GM21528 (cell line): ENCODE data around the gene SLCO2B1.

Source experiments
- ATAC-seq: cut with Tn5 transposase; IDR thresholded peaks from one replicate; pipeline ENCODE4 v1.9.1; 2021; ENCODE audit warnings: mild to moderate bottlenecking, moderate library complexity; ENCODE audit not compliant: unreplicated experiment, low FRiP score

SLCO2B1 gene

DNA sequence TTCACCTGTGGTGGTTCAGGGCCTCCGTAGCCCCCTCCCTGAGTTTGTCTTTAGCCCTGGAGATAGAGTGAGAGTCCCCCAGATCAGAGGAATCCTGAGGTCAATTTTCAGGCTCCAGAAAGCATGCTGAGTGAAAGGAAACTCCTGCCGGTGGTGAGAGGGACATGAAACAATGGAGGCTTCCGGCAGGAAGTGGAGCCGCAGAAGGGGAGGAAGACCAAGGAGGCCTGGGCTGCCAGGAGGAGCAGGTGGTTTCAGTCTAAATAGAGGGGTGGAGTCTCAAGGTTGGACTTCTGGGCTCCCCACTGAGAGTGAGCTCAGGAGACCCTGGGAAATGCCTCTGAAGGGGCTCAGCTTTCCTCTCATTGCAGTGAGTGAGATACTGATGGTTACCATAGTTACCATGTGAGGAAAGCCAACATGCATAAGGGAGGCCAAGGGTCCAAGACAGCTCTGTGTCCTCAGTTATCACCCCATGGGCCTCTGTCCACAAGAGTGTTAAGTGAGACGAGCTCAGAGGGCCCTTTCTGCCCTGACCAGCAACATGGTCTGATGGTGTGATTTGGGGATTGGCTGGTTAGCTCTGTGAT lies 10.7 kb downstream of the SLCO2B1 start:
- ATAC-seq: no peak

DNA sequence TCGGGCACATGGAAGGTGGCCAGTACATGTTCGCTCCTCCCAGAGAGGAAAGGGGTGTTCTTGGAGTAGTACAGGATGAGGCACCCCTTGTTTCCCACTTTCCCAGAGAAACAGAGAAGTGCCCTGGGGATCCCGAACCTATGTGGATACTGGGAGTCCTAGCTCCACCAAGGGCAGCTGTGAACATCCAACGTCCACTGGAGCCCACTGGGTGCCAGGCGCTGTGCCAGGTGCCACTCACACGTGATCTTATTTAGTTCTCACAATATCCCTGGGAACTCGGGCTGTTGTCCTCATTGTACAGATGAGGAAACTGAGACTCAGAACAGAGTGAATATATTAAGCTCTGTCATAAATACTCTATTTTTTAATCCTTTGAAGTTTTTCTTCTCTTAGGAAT lies 12.0 kb downstream of the SLCO2B1 start:
- no peak for ATAC-seq

DNA sequence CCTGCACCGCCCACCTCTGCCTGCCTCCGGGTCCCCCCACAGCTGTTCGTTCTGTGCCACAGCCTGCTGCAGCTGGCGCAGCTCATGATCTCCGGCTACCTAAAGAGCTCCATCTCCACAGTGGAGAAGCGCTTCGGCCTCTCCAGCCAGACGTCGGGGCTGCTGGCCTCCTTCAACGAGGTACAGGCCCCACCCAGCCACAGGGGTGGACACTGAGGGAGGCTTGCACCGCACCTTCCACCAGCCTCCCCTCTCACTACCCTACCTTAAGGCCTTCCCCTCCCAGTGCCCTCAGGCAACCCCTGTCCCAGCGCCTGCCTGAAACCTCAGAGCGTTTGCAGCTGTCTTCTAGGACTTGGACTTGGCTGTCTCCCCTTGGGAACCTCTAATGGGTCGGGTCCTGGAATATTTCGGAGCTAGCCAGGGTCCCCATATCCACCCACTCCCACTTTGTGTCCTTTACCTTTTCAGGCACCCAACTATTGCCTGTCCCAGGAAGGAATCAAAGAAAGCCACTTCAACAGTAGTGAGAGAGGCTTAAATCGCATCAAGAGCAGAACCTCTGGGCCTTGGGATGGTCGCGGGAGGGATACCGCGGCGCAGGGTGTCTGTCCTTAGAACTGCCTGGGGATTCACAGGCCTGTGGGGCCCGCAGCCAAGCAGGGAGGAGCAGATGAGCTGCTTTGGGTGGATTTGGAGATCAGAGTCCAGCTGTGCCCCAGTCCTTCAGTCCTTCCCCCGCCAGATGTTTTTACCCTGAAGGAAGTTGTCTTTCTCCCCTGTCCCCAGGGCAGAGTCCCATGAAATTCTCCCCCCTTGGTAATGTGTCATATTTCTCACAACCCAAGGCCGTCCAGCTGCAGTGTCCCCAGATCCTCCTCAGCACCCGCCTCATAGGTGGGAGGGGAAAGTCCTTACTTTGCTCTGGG lies 13.3 kb downstream of the SLCO2B1 start:
- ATAC-seq: no peak

DNA sequence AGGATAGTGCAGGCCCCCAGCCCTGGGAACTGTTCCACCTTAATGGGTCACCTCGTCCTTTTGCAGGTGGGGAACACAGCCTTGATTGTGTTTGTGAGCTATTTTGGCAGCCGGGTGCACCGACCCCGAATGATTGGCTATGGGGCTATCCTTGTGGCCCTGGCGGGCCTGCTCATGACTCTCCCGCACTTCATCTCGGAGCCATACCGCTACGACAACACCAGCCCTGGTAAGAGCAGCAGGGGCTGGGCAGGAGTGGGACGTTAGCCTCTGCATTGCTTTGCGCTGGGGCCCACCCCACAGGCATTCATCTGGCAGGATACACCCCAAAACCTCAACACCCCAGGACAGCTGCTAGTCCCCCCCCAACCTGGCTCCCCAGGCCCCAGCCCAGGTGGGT lies 14.8 kb downstream of the SLCO2B1 start:
- no peak for ATAC-seq

DNA sequence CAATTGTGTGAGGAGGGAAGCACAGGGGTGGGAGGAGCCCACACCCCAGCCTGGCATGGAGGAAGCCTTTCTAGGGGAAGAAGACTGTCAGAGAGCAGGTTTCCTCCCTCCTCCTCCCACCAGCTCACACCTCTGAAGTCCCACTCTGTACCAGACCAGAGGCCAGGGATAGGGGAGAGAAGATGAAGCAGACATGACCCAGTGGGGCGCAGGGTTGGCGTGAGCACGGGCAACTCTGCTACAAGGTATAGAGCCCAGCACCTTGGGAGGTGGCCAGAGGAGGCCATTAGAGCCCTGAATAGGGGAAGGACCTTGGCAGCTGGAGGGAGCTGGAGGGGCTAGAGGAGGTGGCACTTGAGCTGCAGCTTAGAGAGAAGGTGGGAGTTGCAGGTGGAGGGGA lies 15.9 kb downstream of the SLCO2B1 start:
- no peak for ATAC-seq

DNA sequence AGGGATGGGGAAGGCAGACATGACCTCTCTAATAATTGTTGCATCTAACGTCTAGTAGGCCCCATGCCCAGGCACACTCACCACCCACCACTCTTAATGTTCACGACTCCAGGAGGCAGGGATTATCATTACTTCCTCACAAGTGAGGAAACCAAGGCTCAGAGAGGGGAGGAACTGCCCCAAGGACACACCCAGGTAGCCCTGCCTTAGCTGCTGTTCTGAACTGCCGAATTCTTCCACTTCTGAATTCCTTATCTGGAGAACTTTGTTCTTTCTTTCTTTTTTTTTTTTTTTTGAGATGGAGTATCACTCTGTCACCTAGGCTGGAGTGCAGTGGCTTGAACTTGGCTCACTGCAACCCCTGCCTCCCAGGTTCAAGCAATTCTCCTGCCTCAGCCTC lies 16.7 kb downstream of the SLCO2B1 start:
- ATAC-seq: no peak

DNA sequence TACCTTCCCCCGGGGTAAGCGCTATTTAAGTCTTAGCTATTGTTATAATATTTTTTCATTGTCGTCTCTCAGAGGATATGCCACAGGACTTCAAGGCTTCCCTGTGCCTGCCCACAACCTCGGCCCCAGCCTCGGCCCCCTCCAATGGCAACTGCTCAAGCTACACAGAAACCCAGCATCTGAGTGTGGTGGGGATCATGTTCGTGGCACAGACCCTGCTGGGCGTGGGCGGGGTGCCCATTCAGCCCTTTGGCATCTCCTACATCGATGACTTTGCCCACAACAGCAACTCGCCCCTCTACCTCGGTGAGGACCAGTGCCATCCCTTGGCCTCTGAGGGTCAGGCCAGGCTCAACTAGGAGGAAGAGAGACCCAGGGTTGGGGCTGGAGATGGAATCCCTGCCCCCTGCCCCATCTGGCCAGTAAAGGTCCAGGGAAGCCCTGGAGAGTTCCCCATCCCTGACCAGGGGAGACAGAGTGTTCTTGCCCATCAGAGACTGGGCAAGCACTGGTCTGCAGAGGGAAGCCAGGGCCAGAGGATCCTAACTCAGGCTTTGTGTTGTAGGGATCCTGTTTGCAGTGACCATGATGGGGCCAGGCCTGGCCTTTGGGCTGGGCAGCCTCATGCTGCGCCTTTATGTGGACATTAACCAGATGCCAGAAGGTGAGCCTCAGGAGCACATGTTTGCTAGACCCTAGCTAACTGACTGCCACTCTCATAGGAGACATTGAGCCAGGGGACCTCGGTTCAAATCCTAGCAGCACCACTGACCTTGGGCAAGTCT lies 18.4 kb downstream of the SLCO2B1 start:
- ATAC-seq: no peak

DNA sequence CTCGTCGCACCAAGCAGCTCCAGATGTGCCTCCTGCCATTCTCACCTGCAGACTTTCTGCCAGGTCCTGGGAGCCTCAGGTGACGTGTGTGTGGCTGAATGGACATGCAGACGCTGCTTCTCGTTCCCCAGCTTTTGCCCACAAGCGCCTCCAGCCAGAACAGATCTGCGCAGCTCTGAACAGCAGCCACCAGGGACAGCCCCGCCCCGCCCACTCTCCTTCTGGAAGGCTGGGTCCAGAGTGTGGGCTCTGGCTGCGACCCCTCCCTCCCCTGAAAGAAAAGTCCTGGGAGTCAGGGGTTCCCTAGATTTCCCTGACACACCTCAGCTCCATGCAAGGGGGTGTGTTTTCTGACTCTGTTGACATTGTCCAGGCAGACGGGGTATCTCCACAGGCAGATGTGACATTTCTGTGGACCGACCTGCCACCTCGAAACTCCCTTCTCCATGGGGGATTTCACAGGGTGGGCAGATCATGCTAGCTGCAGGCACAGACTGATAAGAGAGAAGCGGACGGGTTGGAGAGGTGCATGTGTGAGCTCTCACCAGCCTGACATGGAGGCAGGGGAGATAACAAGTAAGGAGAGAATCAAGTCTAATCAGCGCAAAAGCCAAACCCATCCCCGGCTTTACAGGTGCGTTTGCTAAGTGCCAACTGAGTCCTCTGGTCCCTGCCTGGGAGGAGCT lies 19.8 kb downstream of the SLCO2B1 start:
- no peak for ATAC-seq

DNA sequence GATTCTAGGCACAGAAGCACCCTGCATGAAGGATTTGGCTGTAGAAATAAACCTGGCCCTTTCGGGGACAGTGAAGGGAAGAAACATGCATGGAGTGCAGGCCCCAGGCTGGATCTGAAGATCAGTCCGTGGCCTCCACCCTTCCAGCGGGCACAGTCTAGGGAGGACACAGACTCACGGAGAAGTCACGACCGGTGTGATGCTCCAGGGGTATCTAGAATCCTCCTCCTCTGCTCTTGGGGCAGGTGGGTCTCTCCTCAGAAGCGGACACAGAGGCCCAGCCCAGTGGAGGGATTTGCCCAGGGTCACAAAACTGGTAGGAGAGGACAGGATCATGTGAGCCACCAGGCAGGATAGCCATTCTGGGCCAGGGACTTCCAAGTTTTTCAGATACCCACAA lies 22.4 kb downstream of the SLCO2B1 start:
- no peak for ATAC-seq

DNA sequence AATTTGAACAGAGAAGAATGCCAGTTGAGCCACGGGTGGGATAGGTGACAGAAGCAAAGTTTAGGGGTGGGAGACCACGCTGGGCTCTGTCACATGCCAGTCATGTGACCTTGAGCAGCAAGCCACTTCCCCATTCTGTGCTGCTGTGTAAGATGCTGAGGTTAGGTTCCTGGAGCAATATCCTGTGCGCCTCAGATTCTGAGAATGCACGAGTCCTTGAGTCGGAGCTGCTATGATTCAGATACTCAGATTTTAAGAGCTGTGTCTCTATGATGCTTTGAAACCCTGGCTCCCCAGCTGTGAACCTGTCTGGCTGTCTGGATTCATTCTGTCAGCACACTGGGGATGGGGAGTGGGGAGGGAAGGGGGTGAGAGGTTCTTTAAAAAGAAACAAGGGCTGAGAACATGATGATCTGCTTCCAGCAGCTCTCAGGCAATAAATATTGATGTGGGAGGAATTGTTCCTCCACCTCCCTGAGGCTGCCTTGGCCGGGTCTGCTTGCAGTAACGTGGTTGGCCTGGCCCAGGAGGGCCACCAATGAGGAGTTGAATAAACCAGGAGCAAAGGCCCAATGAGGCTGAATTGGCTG lies 24.0 kb downstream of the SLCO2B1 start:
- ATAC-seq: no peak

DNA sequence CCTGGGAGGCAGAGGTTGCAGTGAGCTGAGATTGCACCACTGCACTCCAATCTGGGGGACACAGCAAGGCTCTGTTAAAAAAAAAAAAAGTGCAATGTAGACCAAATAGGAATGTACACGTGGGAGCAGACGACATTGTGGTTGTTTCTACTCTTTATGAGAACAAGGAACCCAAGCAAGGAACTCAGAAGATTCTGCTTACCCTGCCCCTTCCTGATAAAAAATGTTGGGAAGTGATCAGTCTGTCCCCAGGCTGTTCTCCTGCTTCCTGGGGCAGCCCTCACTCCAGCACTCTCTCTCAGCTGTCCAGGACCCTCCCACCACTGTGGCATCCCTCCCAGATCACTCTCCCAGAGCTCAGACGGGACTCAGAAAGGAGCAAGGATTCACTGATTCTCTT lies 31.8 kb downstream of the SLCO2B1 start:
- ATAC-seq: no peak

DNA sequence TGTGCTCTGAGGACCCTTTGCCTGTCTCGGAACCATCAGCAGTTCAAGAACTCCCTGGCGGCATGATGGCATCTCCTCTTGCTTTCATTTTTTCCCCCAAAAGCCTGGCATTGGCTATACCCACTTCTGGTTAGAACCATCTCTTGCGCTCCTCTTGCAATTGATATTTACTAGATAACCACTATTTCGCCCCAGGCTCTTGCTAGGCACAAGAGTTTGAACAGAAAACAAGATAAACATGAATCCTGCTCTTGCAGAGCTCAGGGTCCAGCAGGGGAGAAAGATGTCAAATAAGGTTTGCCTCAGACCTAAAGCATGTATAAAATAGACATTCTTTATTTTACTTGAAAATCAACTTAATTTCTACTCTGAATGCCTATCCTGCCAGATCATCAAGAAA lies 33.1 kb downstream of the SLCO2B1 start:
- ATAC-seq: no peak

DNA sequence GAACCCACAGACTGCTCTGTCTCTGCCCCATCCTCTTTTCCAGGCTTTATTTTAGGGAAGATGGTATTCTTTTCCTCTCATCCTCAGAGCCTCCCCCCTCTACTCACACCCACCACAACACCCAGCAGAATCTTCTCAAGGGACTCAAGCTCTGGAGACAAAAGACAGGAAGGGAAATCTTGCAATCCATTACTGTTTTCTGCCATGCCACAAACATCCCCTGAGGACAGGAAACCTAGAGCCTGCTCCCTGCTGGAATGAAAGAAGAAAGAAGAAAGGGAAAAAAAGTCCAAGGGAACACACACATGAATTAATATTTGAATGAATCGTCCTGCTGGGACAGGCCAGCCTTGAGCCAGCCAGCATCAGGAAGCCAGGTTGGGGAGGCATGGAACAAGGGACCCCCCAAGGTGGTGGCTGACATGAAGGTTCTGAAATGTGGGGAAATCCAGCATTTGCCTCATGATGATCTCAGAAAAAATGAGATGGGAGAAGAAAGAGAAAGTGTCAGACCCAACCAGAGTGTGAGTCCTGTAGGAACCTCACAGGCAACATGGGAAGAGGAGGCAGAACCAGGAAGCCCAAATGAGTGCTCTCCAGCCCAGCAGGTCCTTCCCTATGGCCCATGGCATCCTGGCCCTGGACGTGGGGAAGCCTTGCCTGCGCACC lies 34.0 kb downstream of the SLCO2B1 start:
- no peak for ATAC-seq

DNA sequence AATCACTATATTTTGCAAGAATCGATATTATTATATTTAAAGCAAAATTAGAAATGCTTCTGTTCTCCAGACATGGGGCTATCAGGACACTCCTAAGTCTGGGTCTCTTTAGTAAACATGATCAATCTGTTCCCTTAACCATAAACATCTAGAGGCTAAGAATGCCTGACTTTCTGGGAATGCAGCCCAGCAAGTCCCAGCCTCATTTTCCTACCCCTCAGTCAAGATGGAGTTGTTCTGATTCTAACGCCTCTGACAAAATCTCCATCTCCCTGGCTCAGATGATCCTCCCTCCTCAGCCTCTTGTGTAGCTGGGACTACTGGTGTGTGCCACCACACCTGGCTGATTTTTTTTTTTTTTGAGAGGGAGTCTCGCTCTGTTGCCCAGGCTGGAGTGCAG lies 35.0 kb downstream of the SLCO2B1 start:
- ATAC-seq: no peak

DNA sequence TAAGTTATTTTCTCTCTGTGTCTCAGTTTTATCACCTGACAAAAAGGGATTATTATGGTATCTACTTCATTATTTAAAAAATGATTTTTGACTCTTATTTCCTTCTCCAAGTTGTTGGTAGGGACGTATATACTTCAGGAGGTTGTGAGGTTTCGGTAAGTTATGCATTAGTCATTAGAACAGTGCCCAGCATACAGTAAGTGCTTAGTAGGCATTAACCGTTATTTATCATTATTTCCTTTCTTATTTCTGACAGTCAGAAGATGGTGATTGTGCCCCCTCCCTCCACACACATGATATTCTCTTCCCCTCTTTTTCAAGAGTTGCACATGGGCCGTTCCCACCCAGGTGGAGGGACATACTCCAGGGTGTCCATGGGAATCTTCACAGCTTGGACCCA lies 36.1 kb downstream of the SLCO2B1 start:
- ATAC-seq: no peak

DNA sequence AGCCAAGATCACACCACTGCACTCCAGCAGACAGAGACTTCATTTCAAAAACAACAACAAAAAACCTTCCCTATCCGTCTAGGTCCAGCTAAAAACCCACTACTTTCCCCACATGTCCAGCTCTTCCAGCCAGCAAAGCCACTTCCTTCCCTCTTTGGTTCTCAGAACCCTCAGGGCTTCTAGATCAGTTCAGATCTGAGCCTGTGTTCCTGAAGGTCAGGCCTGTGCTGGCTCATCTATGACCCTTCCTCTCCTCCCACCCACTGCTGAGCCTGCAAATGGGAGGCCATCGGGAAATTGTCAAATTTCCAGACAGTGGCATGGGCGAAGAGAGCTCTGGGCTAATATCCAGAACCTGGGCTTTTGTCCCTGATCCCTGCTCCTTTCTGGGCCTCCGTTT lies 37.8 kb downstream of the SLCO2B1 start:
- ATAC-seq: no peak

DNA sequence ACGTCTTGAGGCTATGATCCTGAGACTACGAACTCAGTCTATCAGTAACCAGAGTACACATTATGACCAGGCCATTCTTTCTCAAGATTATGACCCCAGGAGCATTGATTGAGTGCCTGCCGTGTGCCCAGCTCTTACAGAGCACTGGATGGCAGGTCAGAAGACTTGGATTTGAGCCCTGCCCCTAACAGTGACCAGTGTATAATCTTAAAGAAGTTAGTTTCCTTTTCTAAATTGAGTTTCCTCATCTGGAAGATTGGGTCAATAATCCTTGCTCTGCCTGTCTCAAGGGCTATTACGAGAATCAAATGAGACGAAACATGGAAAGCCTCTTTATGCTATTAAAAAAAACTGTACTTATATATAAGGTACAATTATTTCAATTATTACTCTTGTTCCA lies 38.2 kb downstream of the SLCO2B1 start:
- ATAC-seq: no peak

DNA sequence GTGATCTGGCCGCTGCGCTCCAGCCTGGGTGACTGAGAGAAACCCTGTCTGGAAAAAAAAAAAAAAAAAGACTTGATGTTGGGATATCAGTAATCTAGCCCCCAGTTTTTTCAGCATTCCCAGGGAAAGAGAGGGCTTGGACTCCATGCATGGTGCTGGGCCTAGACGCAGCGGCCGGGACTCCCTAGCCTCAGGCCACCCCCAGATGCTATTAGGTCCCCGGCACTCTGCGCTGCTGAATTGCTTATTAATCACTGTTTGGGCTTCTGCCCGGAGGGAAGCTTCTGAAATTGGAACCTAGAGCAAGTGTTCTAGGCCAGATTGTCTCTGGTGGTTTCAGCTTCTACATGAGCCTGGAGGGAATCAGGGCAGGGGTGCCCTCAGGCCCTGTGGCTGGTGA lies 39.0 kb downstream of the SLCO2B1 start:
- no peak for ATAC-seq

DNA sequence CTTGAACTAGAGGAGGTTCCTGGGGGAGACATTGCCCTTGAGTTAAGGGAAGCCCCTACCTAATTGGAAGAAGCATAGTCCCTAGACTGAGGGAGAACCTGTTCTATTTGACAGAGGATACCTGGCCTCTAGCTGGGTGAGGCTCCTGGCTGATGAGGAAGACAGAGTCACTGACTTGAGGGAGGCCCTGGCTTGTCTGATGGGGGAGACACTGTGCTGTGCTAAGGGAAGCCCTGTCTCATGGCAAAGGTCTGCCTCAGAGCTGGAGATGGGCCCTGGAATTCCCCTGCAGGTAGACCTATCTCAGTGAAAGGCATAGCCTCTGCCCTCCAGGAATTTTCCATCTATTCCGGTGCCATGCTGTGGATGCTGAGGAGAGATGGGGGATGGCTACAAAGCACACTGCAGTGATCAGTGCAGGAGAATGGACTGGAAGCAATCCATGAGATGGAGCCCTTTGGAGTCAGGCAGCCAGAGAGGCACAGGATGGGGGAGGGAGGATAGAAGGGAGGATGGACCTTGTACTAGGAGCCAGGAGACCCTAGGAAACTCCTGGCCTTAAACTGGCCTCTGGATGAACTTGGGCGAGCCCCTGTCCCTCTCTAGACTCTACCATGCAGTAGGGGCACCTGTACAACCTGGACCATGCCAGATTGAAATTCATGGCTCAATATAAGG lies 39.9 kb downstream of the SLCO2B1 start:
- no peak for ATAC-seq
